ENCODE data around the gene RAP2A. TPM values are rescaled to one million over a fixed set of nuclear protein-coding genes. Genes with fewer than 3 reads are reported as not detected.

Gene RAP2A
- total and polyA plus RNA-seq, 2 experiments from 2014 or later = 12.1 to 41.9 TPM

DNA sequence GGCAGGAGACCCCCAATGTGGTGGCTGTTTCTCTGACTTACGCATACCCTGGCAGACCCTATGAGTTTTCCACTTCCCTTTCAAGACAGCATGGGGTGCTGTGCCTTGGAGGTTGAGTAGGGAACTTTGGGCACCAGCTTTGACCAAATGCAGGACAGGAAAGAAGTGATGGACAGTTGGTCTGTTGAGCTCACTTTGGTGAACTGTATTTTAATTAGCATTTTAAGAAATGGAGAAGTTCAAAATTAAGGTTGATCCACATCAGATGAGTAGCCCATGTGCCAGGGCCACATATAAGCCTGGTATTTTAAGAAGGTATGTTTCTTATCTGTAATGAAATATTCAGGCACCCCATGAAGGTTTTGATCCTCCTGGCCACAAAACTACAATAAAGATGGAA lies 46.1 kb upstream of the RAP2A start:
- Histone ChIP-seq H2AFZ (no peak overlapping the region), H3K9me2 (replicated peaks; ENCODE audit: insufficient read depth) (no peaks in the 10 kb centered on the region), H3K79me2 (no peaks in the 10 kb centered on the region), H4K20me1 (ENCODE audit: insufficient read depth, poor library complexity, severe bottlenecking) (no peaks in the 10 kb centered on the region), H3K4me1 (ENCODE audit: insufficient read depth) (peaks cover 6% of the 10 kb centered on the region), H3K9me3 (ENCODE audit: low read depth) (no peaks in the 10 kb centered on the region), H3K4me2 (no peak overlapping the region), H3K36me3 (replicated peaks; ENCODE audit: insufficient read depth, low read depth) (no peaks in the 10 kb centered on the region), H3K27ac (no peak overlapping the region), H3K27me3 (no peaks in the 10 kb centered on the region), H3K4me3 (no peak overlapping the region)
- no peak for TF ChIP-seq EZH2phosphoT487 (IDR thresholded peaks at IDR 0.05; ENCODE audit: low read depth, severe bottlenecking, unreplicated experiment)
- TF ChIP-seq EZH2 (IDR thresholded peaks at IDR 0.05; ENCODE audit: borderline replicate concordance) = no peak
- TF ChIP-seq CTCF (IDR thresholded peaks at IDR 0.05; ENCODE audit: poor library complexity) = no peak
- DNase-seq (ENCODE audit: low spot score) = no peak
- 96% methylated on average over 1 of the region's 1 CpG for WGBS (ENCODE audit: low lambda C conversion rate, missing lambda C conversion rate)

GRCh38 chr13:97388373-97388772 lies 45.6 kb upstream of the RAP2A start:
- no peak overlapping the region for H3K4me3 ChIP-seq
- DNase-seq (ENCODE audit: low spot score) = no peak
- H3K9me2 ChIP-seq (replicated peaks; ENCODE audit: insufficient read depth) = no peaks in the 10 kb centered on the region
- no peaks in the 10 kb centered on the region for H3K36me3 ChIP-seq (replicated peaks; ENCODE audit: insufficient read depth, low read depth)
- no peaks in the 10 kb centered on the region for H3K27me3 ChIP-seq
- no peak for TF ChIP-seq CTCF (IDR thresholded peaks at IDR 0.05; ENCODE audit: poor library complexity)
- TF ChIP-seq EZH2 (IDR thresholded peaks at IDR 0.05; ENCODE audit: borderline replicate concordance) = no peak
- TF ChIP-seq EZH2phosphoT487 (IDR thresholded peaks at IDR 0.05; ENCODE audit: low read depth, severe bottlenecking, unreplicated experiment) = no peak
- H3K4me2 ChIP-seq = no peak overlapping the region
- H4K20me1 ChIP-seq (ENCODE audit: insufficient read depth, poor library complexity, severe bottlenecking) = no peaks in the 10 kb centered on the region
- 72% methylated on average over 3 of the region's 3 CpGs for WGBS (ENCODE audit: low lambda C conversion rate, missing lambda C conversion rate)
- H2AFZ ChIP-seq = no peak overlapping the region
- H3K9me3 ChIP-seq (ENCODE audit: low read depth) = no peaks in the 10 kb centered on the region
- H3K27ac ChIP-seq = no peak overlapping the region
- H3K4me1 ChIP-seq (ENCODE audit: insufficient read depth) = peaks cover 6% of the 10 kb centered on the region
- no peaks in the 10 kb centered on the region for H3K79me2 ChIP-seq

DNA sequence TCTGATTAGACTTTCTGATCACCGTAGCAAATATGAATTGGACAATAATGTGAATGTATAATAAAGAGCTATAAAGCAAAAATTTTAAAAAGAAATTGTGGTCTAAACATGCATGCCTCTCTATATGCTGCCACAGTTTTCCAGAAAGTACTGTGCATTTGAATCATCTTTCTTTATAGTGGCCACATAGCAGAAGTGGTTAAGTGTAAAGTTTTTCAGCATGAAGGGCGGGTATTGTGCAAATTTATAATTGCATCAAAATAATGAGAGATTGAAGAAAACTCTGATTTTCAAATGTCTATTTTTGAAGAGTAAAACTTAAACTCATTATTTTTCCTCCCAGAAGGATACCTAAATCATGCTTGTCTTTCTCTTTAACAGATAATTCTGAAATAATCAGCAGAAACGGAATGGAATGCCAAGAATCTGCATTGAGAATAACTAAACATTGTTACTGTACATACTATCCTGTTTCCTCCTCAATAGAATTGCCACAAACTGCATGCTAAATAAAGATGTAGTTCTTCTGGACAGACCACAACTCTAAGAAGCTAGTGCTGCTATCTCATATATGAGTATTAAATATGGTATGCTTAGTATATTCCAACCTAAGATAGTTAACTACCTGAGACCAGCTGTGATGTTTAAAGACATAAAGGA lies 42.9 kb upstream of the RAP2A start:
- no peaks in the 10 kb centered on the region for H3K79me2 ChIP-seq
- no peaks in the 10 kb centered on the region for H3K9me2 ChIP-seq (replicated peaks; ENCODE audit: insufficient read depth)
- no peak for DNase-seq (ENCODE audit: low spot score)
- no peak overlapping the region for H2AFZ ChIP-seq
- H3K36me3 ChIP-seq (replicated peaks; ENCODE audit: insufficient read depth, low read depth) = no peaks in the 10 kb centered on the region
- H3K9me3 ChIP-seq (ENCODE audit: low read depth) = no peaks in the 10 kb centered on the region
- no peak overlapping the region for H3K27ac ChIP-seq
- WGBS (ENCODE audit: low lambda C conversion rate, missing lambda C conversion rate) = 74% methylated on average over 3 of the region's 3 CpGs
- H3K4me2 ChIP-seq = no peak overlapping the region
- H3K4me1 ChIP-seq (ENCODE audit: insufficient read depth) = peaks cover 6% of the 10 kb centered on the region
- H3K27me3 ChIP-seq = no peaks in the 10 kb centered on the region
- H4K20me1 ChIP-seq (ENCODE audit: insufficient read depth, poor library complexity, severe bottlenecking) = no peaks in the 10 kb centered on the region
- TF ChIP-seq CTCF (IDR thresholded peaks at IDR 0.05; ENCODE audit: poor library complexity) = no peak
- TF ChIP-seq EZH2phosphoT487 (IDR thresholded peaks at IDR 0.05; ENCODE audit: low read depth, severe bottlenecking, unreplicated experiment) = no peak
- TF ChIP-seq EZH2 (IDR thresholded peaks at IDR 0.05; ENCODE audit: borderline replicate concordance) = no peak
- H3K4me3 ChIP-seq = no peak overlapping the region

Measured in hepatocyte (in vitro differentiated cells).